GM12865 (cell line): ENCODE results near the gene ZKSCAN5.

Experiments used
- DNase-seq: peaks from one replicate; pipeline ENCODE4 v3.0.0; 2010; ENCODE audit warnings: low read depth
- H3K4me3 ChIP-seq: 2 replicates; pipeline ENCODE4 v1.5.1; 2011; ENCODE audit warnings: mild to moderate bottlenecking, low read depth, low read length, control low read depth
- CTCF ChIP-seq: IDR thresholded peaks from 2 replicates; pipeline ENCODE4 v1.5.1; 2011; ENCODE audit warnings: low read length, control low read depth, low read depth, inconsistent platforms; ENCODE audit not compliant: insufficient read depth; ENCODE audit errors: missing control alignments

Gene ZKSCAN5

GRCh38 chr7:99551767-99552463, 47.5 kb downstream of the ZKSCAN5 start, which contains the start of gene FAM200A:
FAM200A (minus strand) TSS chr7:99552114; CDS start chr7:99548407, 3,707 bp downstream.
- peak within 1 kb of the TSS; percentile 65 for H3K4me3 ChIP-seq
- no peak for TF ChIP-seq CTCF
- DNase-seq, result peak; percentile 92

DNA sequence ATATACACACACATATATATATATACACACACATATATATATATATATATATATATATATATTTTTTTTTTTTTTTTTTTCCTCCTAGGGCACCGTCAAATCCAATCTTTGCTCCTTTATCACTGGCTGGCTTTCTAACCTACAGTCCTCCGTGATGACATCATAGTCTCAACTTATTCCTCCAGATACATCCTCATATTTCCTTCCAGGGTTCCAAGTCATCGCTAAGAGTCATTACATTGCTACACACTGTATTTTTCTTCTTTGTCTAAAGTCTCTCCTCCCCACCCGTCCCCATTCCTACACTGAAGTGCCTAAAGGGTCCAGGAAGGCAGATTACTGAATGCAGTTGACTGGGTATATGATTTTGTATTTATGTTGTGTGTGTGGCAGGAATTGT, 48.6 kb downstream of the ZKSCAN5 start:
- TF ChIP-seq CTCF, result no peak
- no peak for DNase-seq
- H3K4me3 ChIP-seq, result no peak overlapping the region

DNA sequence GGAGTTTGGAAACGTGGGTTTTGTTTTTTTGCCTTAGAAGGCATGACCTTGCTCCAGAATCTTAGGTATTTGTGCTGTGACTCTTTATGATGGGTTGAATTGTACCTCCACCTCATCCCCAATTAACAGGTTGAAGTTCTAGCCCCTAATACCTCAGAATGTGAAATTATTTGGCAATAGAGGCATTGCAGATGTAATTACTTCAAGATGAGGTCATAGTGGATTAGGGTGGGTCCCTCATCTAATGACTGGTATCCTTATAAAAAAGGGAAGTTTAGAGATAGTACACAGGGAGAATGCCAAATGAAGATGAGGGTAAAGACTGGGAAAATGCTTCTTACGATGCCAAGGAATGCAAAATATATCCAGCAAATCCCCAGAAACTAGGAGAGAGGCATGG, 50.5 kb downstream of the ZKSCAN5 start:
- no peak overlapping the region for H3K4me3 ChIP-seq
- DNase-seq, result no peak
- no peak for TF ChIP-seq CTCF

GRCh38 chr7:99557196-99557607, 52.7 kb downstream of the ZKSCAN5 start:
- DNase-seq, result no peak
- peak overlapping the region; percentile 92 for H3K4me3 ChIP-seq
- no peak for TF ChIP-seq CTCF

DNA sequence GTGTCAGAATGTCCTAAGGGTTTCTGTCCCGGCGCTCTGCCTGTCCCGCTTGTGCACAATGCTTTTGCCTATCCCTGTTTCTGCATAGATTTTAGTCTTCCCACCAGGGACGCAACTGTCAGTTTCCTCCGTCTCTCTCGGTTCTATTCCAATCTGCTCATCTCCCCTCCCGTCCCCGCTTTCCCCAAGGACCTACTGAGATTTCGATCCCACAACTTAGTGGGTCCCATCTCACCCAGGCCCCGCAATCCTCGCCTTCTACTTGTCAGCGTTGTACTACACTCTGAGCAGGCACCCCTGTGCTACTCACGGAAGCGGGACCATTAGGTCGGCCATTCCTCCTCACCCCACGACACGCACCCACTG, 53.5 kb downstream of the ZKSCAN5 start:
- H3K4me3 ChIP-seq, result peak overlapping the region; percentile 92
- DNase-seq, result peak; percentile 21
- TF ChIP-seq CTCF, result no peak

DNA sequence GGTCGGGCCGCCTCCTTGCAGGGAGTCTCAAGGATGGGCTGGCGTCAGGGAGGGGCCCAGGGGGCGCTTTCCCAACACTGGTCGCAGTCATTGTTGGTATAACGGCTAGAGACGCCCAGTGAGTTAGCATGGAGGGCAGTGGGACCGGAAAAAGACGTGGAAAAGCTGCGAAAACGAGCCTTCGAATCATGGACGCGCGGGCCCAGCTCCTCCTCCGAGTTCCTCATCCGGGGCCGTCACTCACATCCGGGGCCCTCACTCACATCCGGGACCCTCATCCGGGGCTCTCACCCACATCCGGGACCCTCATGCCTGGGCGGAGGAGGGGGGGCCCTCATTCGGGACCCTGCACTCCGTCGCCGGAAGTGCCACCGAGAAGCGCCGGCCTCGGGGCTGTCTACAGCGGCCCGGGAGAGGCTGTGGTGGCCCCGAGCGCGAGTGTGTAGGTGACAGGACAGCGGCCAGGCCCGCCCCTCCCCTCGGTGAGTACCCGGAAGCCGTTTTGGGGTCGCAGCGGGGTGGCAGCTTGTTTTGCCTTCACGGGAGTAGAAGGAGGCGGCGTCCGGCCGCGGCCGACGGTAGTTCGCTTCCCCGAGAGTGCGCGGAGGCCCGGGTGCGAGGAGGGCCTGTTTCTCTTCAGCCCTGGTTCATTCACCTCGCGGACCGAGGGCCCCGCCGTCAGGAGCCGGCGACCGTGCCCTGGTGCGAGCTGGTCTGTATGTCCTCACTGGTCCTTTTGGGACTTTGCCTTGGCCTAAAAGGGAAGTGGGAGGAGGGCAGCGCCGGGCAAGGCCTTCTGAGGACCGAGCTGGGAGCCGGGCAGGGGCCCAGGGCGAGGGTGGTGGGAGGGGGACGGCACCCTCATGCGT, 54.1 kb downstream of the ZKSCAN5 start, which contains the start of gene ZNF655:
TSS of gene ZNF655 (plus strand) at position 337 of the 869 bp plus-strand sequence. CDS start 1,918 bp downstream, outside the sequence.
- no peak for TF ChIP-seq CTCF
- H3K4me3 ChIP-seq, result peak within 1 kb of the TSS; percentile 92
- peak; percentile 93 for DNase-seq
